Adrenal gland (tissue), 12 donors: ENCODE data around the gene ZNF148. TPM values are rescaled to one million over a fixed set of nuclear protein-coding genes. Genes with fewer than 3 reads are reported as not detected.
A peak's percentile ranks its signal among the peaks of the same experiment; 100 is the strongest.

ENCODE experiments used
- DNase-seq, 7 donors: peaks; one replicate each; pipeline ENCODE4 v3.0.0-alpha.2; 2019 to 2020
- H3K27ac ChIP-seq, 5 donors: fragments of 200-600 bp; sonication (generic) in 4 of 5; 1 replicate in 3 of 5; 2 replicates in 2 of 5; pipeline versions ENCODE4 v1.5.1 to v1.8.0; 2016 to 2020; ENCODE audit warnings: mild to moderate bottlenecking in 1 of 5
- H3K27me3 ChIP-seq: fragments of 200-600 bp; 2 replicates; pipeline ENCODE4 v1.8.0; 2021
- H3K36me3 ChIP-seq, 2 donors: fragments of 200-600 bp; replicated peaks in 1 of 2; 1 replicate in 1 of 2; 2 replicates in 1 of 2; pipeline versions ENCODE4 v1.5.1 to v1.8.0; 2018 to 2022
- H3K4me1 ChIP-seq, 2 donors: fragments of 200-600 bp; replicated peaks in 1 of 2; 1 replicate in 1 of 2; 2 replicates in 1 of 2; pipeline versions ENCODE4 v1.5.1 to v1.8.0; 2018 to 2021
- H3K4me3 ChIP-seq, 4 donors: fragments of 200-600 bp; sonication (generic) in 3 of 4; one replicate each; pipeline ENCODE4 v1.5.1; 2016 to 2018
- H3K9me3 ChIP-seq, 3 donors: fragments of 200-600 bp; sonication (generic) in 1 of 3; replicated peaks in 1 of 3; 1 replicate in 2 of 3; 2 replicates in 1 of 3; pipeline versions ENCODE4 v1.5.1 to v1.8.0; 2016 to 2021
- CTCF ChIP-seq, 6 experiments: fragments of 450-650 bp in 4 of 6; fragments of 200-600 bp in 2 of 6; sonication (generic) in 1 of 6; IDR thresholded peaks; 1 replicate in 5 of 6; 2 replicates in 1 of 6; pipeline versions ENCODE4 v1.5.1 to v1.8.0; 2016 to 2021; ENCODE audit warnings: antibody characterized with exemption in 6 of 6, mild to moderate bottlenecking in 2 of 6, moderate library complexity in 1 of 6
- POLR2A ChIP-seq, 2 donors: fragments of 450-650 bp; IDR thresholded peaks; one replicate each; pipeline ENCODE4 v1.6.1; 2017; ENCODE audit warnings: antibody characterized with exemption in 2 of 2, mild to moderate bottlenecking in 2 of 2, moderate library complexity in 1 of 2
- WGBS, 4 donors: extraction: QIAGEN DNeasy Blood & Tissue Kit in 2 of 4; methylation state at CpG; one replicate each; pipeline versions ENCODE4 v1.1.5 to v1.1.7; 2013 to 2017; 5-methylcytosine and 5-hydroxymethylcytosine counted together
- intact Hi-C, 2 donors: fragments of 100-400 bp; cut with DNase I; formaldehyde crosslinking; loops; one replicate each; pipeline versions ENCODE4 v1.14.1 to v1.15.0; 2022 to 2023
- polyA plus RNA-seq, 3 donors: library from polyadenylated mRNA; stranded (reverse); fragments of 200-250 nt in 2 of 3; fragments of 350-450 nt in 1 of 3; fragmentation: Illumina TruSeq in 1 of 3; extraction: RNeasy Lipid Tissue Mini Kit (QIAGEN cat#74804) in 1 of 3; gene quantifications; one replicate each; pipeline ENCODE4 v1.2.3, GENCODE V29; 2013 to 2014
- total RNA-seq, 9 donors: library from RNA; depleted of rRNA in 4 of 9; stranded (reverse); fragments of >200 nt in 4 of 9; fragments of 120-200 nt in 1 of 9; fragmentation: NEBNext Ultra II Directional in 1 of 9; extraction: Animal tissue kit (Norgen Biotek cat#: 25700) in 1 of 9; gene quantifications; one replicate each; pipeline versions ENCODE4 v1.1.0 to v1.2.4, GENCODE V29; 2013 to 2023
- donor health status: healthy with polysubstance abuse.
- donor health status: Bipolar disorder and iron deficiency.
- donor health status: DM: yes; HTN: yes; CAD: no.
- donor health status: DM: no; HTN: no; CAD: no.
- donor health status: DM: no; HTN: no; CAD: no.
- donor health status: DM: yes; HTN: yes; CAD: no.

The ZNF148 gene
- total and polyA plus RNA-seq, 12 donors: 3.0 to 58.2 (median 30.9) TPM

- H3K27ac ChIP-seq: no peak overlapping the region
- no peak for DNase-seq
- 93 to 100% (median 95%) methylated on average over 1 of the region's 1 CpG for WGBS, 4 donors
- TF ChIP-seq POLR2A (IDR thresholded peaks at IDR 0.05) (no peak), CTCF (IDR thresholded peaks at IDR 0.05) (no peak)
- no peaks in the 10 kb centered on the region for H3K4me1 ChIP-seq
- no peaks in the 10 kb centered on the region for H3K9me3 ChIP-seq
- no peak overlapping the region for H3K4me3 ChIP-seq
- intact Hi-C loops: no loop called here
- H3K27me3 ChIP-seq: no peaks in the 10 kb centered on the region
- no peaks in the 10 kb centered on the region for H3K36me3 ChIP-seq
These were observed 128.9 kb downstream of the ZNF148 start for GRCh38 chr3:125246237-125246636.

GRCh38 chr3:125245521-125245920, 129.6 kb downstream of the ZNF148 start:
- Histone ChIP-seq H3K9me3 (no peaks in the 10 kb centered on the region), H3K27ac (no peak overlapping the region), H3K4me1 (no peaks in the 10 kb centered on the region), H3K27me3 (no peaks in the 10 kb centered on the region), H3K36me3 (no peaks in the 10 kb centered on the region), H3K4me3 (no peak overlapping the region)
- DNase-seq: no peak
- intact Hi-C loops: no loop called here
- no peak for TF ChIP-seq POLR2A (IDR thresholded peaks at IDR 0.05)
- TF ChIP-seq CTCF (IDR thresholded peaks at IDR 0.05): no peak

GRCh38 chr3:125240496-125240895, 134.6 kb downstream of the ZNF148 start:
- no peaks in the 10 kb centered on the region for H3K4me1 ChIP-seq
- intact Hi-C loops: no loop called here
- WGBS, 4 donors: 62 to 75% (median 67%) methylated on average over 4 of the region's 4 CpGs
- TF ChIP-seq CTCF (IDR thresholded peaks at IDR 0.05) (no peak), POLR2A (IDR thresholded peaks at IDR 0.05) (no peak)
- no peaks in the 10 kb centered on the region for H3K27me3 ChIP-seq
- H3K27ac ChIP-seq: no peak overlapping the region
- peak in 1 of 7 donors; percentile 34 for DNase-seq
- no peaks in the 10 kb centered on the region for H3K36me3 ChIP-seq
- no peak overlapping the region for H3K4me3 ChIP-seq
- no peaks in the 10 kb centered on the region for H3K9me3 ChIP-seq

GRCh38 chr3:125239266-125239665, 135.9 kb downstream of the ZNF148 start:
- H3K27me3 ChIP-seq: no peaks in the 10 kb centered on the region
- H3K4me1 ChIP-seq: no peaks in the 10 kb centered on the region
- 81 to 85% (median 84%) methylated on average over 3 of the region's 3 CpGs for whole genome bisulfite sequencing, 4 donors
- DNase-seq: no peak
- H3K27ac ChIP-seq: no peak overlapping the region
- TF ChIP-seq POLR2A (IDR thresholded peaks at IDR 0.05) (no peak), CTCF (IDR thresholded peaks at IDR 0.05) (no peak)
- H3K4me3 ChIP-seq: no peak overlapping the region
- intact Hi-C loops: no loop called here
- H3K9me3 ChIP-seq: no peaks in the 10 kb centered on the region
- H3K36me3 ChIP-seq: no peaks in the 10 kb centered on the region
